HG03064 (cell line): Measurements from ENCODE around the gene LRRC8E.

Experiments used
- ATAC-seq: cut with Tn5 transposase; IDR thresholded peaks from one replicate; pipeline ENCODE4 v1.9.1; 2021; ENCODE audit warnings: low read depth; ENCODE audit not compliant: unreplicated experiment

LRRC8E gene

DNA sequence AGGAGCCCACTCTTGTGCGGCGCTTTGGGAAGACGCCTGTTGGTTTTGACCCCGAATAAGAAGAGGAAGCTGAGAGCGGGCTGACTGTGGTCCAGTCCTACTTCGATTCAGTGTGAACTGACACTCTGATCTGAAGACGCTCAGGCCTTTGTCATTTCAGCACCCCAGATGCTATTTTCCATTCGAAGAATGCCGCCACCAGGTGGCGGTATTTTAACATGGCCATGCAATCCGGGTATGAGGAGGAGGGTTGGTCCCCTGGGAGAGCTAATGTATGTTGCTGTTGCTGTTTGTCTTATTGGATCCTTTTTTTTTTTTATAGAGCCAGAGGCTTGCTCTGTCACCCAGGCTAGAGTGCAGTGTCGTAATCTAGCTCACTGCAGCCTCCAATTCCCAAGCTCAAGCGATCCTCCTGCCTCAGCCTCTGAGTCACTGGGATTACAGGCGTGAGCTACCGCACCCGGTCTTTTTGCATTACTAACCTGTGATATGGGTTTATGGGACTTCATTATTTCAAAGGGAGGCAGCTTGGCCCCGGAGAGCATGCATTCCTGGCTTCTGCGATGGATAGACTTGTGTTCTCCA, 56.0 kb downstream of the LRRC8E start:
- peak; percentile 34 for ATAC-seq

GRCh38 chr19:7947939-7948338, 59.6 kb downstream of the LRRC8E start:
- no peak for ATAC-seq
